ENCODE measurements around the gene METTL15.
"Not testable (repeated sequence)": the region's sequence is repeated elsewhere in the genome, so short reads cannot be mapped to it uniquely, and the experiment has no call there.

METTL15 gene

GRCh38 chr11:28107750-28108618 is at the start of gene METTL15, which contains the start of gene KIF18A:
Gene METTL15, plus strand, starts transcription at chr11:28108388. Its CDS starts 4,947 bp downstream, at chr11:28113335.
Gene KIF18A, minus strand, starts transcription at chr11:28108156. Its CDS starts 10,209 bp downstream, at chr11:28097947.
- H3K27ac Mint-ChIP-seq, result peak within 1 kb of the TSS; percentile 99
- peaks cover 4% of the 10 kb centered on the region for H3K27me3 Mint-ChIP-seq
- CTCF ChIA-PET, result interaction anchor here (0.6 kb wide), 1 partner anchor 11 kb away, joined by 3 read pairs; no protein-coding TSS in a partner anchor
- no peaks in the 10 kb centered on the region for H3K9me3 Mint-ChIP-seq
- peaks cover 79% of the 10 kb centered on the region for H3K4me1 Mint-ChIP-seq
- DNase-seq, result peak; percentile 99
- H3K36me3 Mint-ChIP-seq, result peaks cover 12% of the 10 kb centered on the region
- H3K4me3 Mint-ChIP-seq, result peak within 1 kb of the TSS; percentile 89

GRCh38 chr11:28071305-28071704 is 36.9 kb upstream of the METTL15 start:
- no peak overlapping the region for H3K4me3 Mint-ChIP-seq
- no peaks in the 10 kb centered on the region for H3K27me3 Mint-ChIP-seq
- no peaks in the 10 kb centered on the region for H3K9me3 Mint-ChIP-seq
- no peaks in the 10 kb centered on the region for H3K4me1 Mint-ChIP-seq
- H3K27ac Mint-ChIP-seq, result no peak overlapping the region
- peaks cover 33% of the 10 kb centered on the region for H3K36me3 Mint-ChIP-seq
- CTCF ChIA-PET, result no interaction called here
- DNase-seq, result no peak

- Mint-ChIP-seq H3K4me3 (no peak overlapping the region), H3K36me3 (peaks cover 34% of the 10 kb centered on the region), H3K4me1 (no peaks in the 10 kb centered on the region), H3K27ac (no peak overlapping the region), H3K9me3 (no peaks in the 10 kb centered on the region), H3K27me3 (no peaks in the 10 kb centered on the region)
- CTCF ChIA-PET, result no interaction called here
- no peak for DNase-seq
Measured at GRCh38 chr11:28072321-28072720, 35.9 kb upstream of the METTL15 start.

- Mint-ChIP-seq H3K9me3 (no peaks in the 10 kb centered on the region), H3K36me3 (peaks cover 33% of the 10 kb centered on the region), H3K27me3 (no peaks in the 10 kb centered on the region), H3K4me1 (no peaks in the 10 kb centered on the region), H3K27ac (no peak overlapping the region), H3K4me3 (no peak overlapping the region)
- DNase-seq, result no peak
- CTCF ChIA-PET, result no interaction called here
Measured at GRCh38 chr11:28077521-28077920, 30.7 kb upstream of the METTL15 start.

GRCh38 chr11:28083118-28083517 is 25.1 kb upstream of the METTL15 start:
- no peaks in the 10 kb centered on the region for H3K4me1 Mint-ChIP-seq
- no peak for DNase-seq
- no peak overlapping the region for H3K4me3 Mint-ChIP-seq
- H3K27ac Mint-ChIP-seq, result no peak overlapping the region
- CTCF ChIA-PET, result no interaction called here
- no peaks in the 10 kb centered on the region for H3K27me3 Mint-ChIP-seq
- peaks cover 33% of the 10 kb centered on the region for H3K36me3 Mint-ChIP-seq
- no peaks in the 10 kb centered on the region for H3K9me3 Mint-ChIP-seq

GRCh38 chr11:28086569-28086968 is 21.6 kb upstream of the METTL15 start:
- CTCF ChIA-PET, result no interaction called here
- Mint-ChIP-seq H3K4me3 (no peak overlapping the region), H3K27ac (no peak overlapping the region), H3K36me3 (peaks cover 27% of the 10 kb centered on the region), H3K9me3 (no peaks in the 10 kb centered on the region), H3K4me1 (no peaks in the 10 kb centered on the region), H3K27me3 (no peaks in the 10 kb centered on the region)
- no peak for DNase-seq

- not testable (repeated sequence) for H3K27ac Mint-ChIP-seq
Measured at GRCh38 chr11:28087192-28087591, 21.0 kb upstream of the METTL15 start.

GRCh38 chr11:28087693-28088092 is 20.5 kb upstream of the METTL15 start:
- H3K27ac Mint-ChIP-seq, H3K4me1 Mint-ChIP-seq, H3K4me3 Mint-ChIP-seq, CTCF ChIA-PET, DNase-seq, H3K9me3 Mint-ChIP-seq, H3K27me3 Mint-ChIP-seq: not testable (repeated sequence)
- peaks cover 21% of the 10 kb centered on the region for H3K36me3 Mint-ChIP-seq

More at GRCh38 chr11:28087192-28087591, 21.0 kb upstream of the METTL15 start:
- H3K9me3 Mint-ChIP-seq, DNase-seq, CTCF ChIA-PET, H3K4me3 Mint-ChIP-seq, H3K27me3 Mint-ChIP-seq, H3K4me1 Mint-ChIP-seq: not testable (repeated sequence)
- H3K36me3 Mint-ChIP-seq, result peaks cover 22% of the 10 kb centered on the region

GRCh38 chr11:28089378-28089777 is 18.8 kb upstream of the METTL15 start:
- CTCF ChIA-PET, result interaction anchor here (1.0 kb wide), 1 partner anchor 8 kb away, joined by 3 read pairs; no protein-coding TSS in a partner anchor
- DNase-seq, result no peak
- H3K27me3 Mint-ChIP-seq, result no peaks in the 10 kb centered on the region
- H3K36me3 Mint-ChIP-seq, result peaks cover 25% of the 10 kb centered on the region
- no peaks in the 10 kb centered on the region for H3K4me1 Mint-ChIP-seq
- H3K9me3 Mint-ChIP-seq, result no peaks in the 10 kb centered on the region
- H3K27ac Mint-ChIP-seq, result no peak overlapping the region
- H3K4me3 Mint-ChIP-seq, result no peak overlapping the region

- Mint-ChIP-seq H3K27ac (no peak overlapping the region), H3K36me3 (peaks cover 28% of the 10 kb centered on the region), H3K9me3 (no peaks in the 10 kb centered on the region), H3K27me3 (no peaks in the 10 kb centered on the region), H3K4me3 (no peak overlapping the region), H3K4me1 (peaks cover under 1% of the 10 kb centered on the region)
- no peak for DNase-seq
- CTCF ChIA-PET, result interaction anchor here (1.0 kb wide), 1 partner anchor 9 kb away, joined by 3 read pairs; no protein-coding TSS in a partner anchor
Measured at GRCh38 chr11:28090052-28090749, 18.0 kb upstream of the METTL15 start.

- H3K27ac Mint-ChIP-seq, result no peak overlapping the region
- H3K9me3 Mint-ChIP-seq, result no peaks in the 10 kb centered on the region
- no peak for DNase-seq
- CTCF ChIA-PET, result no interaction called here
- peaks cover 3% of the 10 kb centered on the region for H3K4me1 Mint-ChIP-seq
- peaks cover 25% of the 10 kb centered on the region for H3K36me3 Mint-ChIP-seq
- H3K27me3 Mint-ChIP-seq, result no peaks in the 10 kb centered on the region
- H3K4me3 Mint-ChIP-seq, result no peak overlapping the region
Measured at GRCh38 chr11:28092786-28093185, 15.4 kb upstream of the METTL15 start.

- H3K36me3 Mint-ChIP-seq, result peaks cover 34% of the 10 kb centered on the region
- H3K27me3 Mint-ChIP-seq, result no peaks in the 10 kb centered on the region
- CTCF ChIA-PET, result no interaction called here
- H3K9me3 Mint-ChIP-seq, result no peaks in the 10 kb centered on the region
- peaks cover 12% of the 10 kb centered on the region for H3K4me1 Mint-ChIP-seq
- no peak overlapping the region for H3K27ac Mint-ChIP-seq
- H3K4me3 Mint-ChIP-seq, result no peak overlapping the region
- no peak for DNase-seq
Measured at GRCh38 chr11:28098257-28098656, 9.9 kb upstream of the METTL15 start.

GRCh38 chr11:28099715-28100114 is 8.5 kb upstream of the METTL15 start:
- peaks cover 30% of the 10 kb centered on the region for H3K36me3 Mint-ChIP-seq
- H3K4me1 Mint-ChIP-seq, result peaks cover 22% of the 10 kb centered on the region

GRCh38 chr11:28100665-28101064 is 7.5 kb upstream of the METTL15 start:
- CTCF ChIA-PET, result no interaction called here
- H3K27ac Mint-ChIP-seq, result no peak overlapping the region

More at GRCh38 chr11:28099715-28100114, 8.5 kb upstream of the METTL15 start:
- no peaks in the 10 kb centered on the region for H3K27me3 Mint-ChIP-seq
- no peak overlapping the region for H3K27ac Mint-ChIP-seq
- CTCF ChIA-PET, result no interaction called here
- H3K9me3 Mint-ChIP-seq, result no peaks in the 10 kb centered on the region
- no peak for DNase-seq
- H3K4me3 Mint-ChIP-seq, result no peak overlapping the region

More at GRCh38 chr11:28100665-28101064, 7.5 kb upstream of the METTL15 start:
- Mint-ChIP-seq H3K4me1 (peaks cover 26% of the 10 kb centered on the region), H3K27me3 (no peaks in the 10 kb centered on the region), H3K4me3 (no peak overlapping the region), H3K9me3 (no peaks in the 10 kb centered on the region), H3K36me3 (peaks cover 23% of the 10 kb centered on the region)
- DNase-seq, result no peak
